HG03095 (cell line): Measurements from ENCODE around the gene HTRA1.

Source experiments
- ATAC-seq: cut with Tn5 transposase; IDR thresholded peaks from one replicate; pipeline ENCODE4 v1.9.1; 2021; ENCODE audit warnings: moderate library complexity; ENCODE audit not compliant: unreplicated experiment

The HTRA1 gene

DNA sequence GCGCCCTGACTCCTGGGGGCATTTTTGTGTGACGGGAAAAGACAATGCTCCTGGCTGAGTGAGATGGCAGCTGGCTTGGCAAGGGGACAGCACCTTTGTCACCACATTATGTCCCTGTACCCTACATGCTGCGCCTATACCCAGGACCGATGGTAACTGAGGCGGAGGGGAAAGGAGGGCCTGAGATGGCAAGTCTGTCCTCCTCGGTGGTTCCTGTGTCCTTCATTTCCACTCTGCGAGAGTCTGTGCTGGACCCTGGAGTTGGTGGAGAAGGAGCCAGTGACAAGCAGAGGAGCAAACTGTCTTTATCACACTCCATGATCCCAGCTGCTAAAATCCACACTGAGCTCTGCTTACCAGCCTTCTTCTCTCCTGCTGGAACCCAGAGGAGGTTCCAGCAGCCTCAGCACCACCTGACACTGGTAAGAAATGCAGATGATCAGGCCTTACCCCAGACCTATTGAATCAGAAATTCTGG lies 6.7 kb upstream of the HTRA1 start, which contains the start of gene ARMS2:
Gene ARMS2 (plus strand): TSS at position 51 of the 478 bp plus-strand sequence. CDS start 75 bp downstream, at position 126.
- ATAC-seq = no peak

GRCh38 chr10:122455376-122456079 lies 5.8 kb upstream of the HTRA1 start:
- no peak for ATAC-seq

DNA sequence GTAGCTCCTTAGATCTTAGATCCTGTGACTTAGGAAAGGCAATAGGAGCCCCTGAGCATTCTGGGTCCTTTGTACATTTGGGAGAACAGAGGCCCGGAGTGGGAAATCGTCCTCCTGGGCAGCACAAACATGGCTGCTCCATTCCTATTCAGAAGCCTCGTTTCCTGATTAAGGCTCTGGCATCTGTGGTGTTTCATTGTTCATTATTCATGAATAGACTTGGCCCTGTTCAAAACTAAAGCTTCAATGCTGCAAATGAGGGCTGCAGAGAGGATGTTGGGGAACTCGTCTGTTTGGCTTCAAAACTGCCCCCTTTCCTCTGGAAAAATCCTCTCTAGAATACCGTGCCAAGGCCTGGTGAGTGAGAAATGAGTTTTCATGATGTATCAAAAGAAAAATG lies 3.4 kb upstream of the HTRA1 start:
- ATAC-seq = no peak

DNA sequence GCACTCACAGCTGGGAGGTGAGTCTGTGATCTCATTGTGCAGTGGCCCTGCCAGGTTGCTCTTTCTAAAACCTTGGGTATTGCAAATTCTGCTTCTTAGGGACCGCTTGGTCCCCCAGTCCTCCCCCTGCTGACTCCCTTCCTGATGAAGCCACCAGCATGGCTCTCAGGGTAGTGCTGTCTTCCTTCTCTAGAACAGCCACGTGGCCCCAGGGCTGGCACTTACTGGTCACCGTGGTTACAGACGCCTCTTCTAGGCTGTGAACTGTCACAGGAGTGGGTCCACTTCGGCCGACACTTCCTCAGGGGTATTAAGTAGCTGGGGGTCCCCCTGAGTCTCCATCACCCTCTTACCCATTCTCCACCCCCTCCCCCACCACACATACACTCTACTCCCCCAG lies 2.7 kb upstream of the HTRA1 start:
- no peak for ATAC-seq

GRCh38 chr10:122459561-122460273 lies 1.6 kb upstream of the HTRA1 start:
- ATAC-seq = no peak

DNA sequence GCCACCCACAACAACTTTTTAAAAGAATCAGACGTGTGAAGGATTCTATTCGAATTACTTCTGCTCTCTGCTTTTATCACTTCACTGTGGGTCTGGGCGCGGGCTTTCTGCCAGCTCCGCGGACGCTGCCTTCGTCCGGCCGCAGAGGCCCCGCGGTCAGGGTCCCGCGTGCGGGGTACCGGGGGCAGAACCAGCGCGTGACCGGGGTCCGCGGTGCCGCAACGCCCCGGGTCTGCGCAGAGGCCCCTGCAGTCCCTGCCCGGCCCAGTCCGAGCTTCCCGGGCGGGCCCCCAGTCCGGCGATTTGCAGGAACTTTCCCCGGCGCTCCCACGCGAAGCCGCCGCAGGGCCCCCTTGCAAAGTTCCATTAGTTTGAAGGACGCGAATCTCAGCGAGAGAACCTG lies 461 bp upstream of the HTRA1 start:
- ATAC-seq = no peak

GRCh38 chr10:122461729-122462532 lies 578 bp downstream of the HTRA1 start:
- no peak for ATAC-seq

DNA sequence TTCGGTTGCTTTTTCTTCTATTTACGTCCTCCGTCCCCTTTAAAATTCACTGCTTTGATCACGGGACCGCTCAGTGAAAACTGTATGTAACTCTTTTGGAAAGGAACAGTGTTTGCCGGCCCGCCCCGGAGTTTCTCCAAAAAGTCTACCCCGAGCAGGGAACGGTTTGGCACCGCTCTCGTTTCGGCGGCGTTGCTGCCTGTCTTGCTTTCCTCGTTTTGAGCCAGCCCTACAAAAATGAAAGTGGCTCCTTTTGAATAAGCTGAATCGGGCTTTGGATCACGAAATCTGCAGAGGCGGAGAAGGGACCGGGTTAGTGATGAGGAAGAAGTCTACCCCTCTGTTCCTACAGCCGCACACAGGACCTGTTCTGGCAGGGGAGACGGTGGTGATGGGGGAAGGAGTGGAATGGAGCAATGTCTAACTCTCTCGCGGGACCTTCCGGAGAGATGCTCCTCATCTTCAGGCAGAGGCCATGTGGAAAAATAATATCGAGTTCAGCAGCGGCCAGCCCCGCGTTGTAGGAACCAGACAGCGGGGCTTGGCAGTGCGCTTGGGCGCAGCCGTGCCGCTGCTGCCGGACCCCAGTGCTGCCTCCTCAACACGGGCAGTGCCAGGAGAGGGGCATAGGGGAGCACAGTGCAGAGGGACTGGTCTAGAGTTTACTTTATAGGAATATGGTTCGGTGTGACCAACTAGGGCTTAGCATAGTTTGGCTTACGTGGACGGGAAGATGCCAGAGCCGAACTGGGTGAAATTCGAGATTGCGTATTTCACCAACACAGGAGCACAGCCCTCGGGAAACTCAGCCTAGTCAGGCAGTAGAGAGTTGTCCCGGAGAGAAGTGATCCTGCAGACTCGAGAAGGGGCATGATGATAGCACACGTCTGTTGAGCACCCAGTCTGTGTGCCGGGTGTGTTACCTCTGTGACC lies 1.4 kb downstream of the HTRA1 start:
- ATAC-seq = no peak

DNA sequence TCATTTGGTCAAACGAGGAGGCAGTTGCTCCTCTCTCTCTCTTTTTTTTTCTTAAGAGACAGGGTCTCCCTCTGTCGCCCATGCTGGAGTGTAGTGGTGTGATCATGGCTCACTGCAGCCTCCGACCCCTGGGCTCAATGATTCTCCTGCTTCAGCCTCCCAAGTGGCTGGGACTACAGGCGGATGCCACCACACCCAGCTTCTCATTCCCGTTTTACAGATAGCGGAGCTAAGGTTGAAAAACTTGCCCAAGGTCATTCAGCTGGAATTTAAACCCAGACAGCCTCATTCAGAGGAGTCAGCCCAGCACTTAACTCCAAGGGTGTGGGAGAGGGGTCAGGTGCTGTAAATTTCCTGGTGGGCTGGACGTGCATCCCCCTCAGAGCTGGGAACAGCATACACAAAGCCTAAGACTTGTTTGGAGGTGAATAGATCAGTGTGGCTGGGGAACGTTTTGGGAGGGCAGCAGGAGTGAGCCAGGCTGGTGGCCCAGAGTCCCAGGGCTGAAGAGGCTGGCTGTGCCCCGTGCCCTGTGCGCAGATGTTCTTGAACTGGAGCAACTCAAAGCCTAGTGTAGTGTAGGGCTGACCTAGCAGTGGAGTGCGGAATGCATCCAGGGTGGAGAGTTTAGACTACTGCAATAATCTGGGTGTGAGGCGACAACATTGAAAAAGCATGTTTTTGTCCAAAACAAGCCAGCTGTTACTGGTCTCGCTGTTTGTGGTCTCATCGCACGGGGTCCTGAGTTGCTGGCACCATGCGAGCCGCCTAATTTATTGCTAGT lies 2.3 kb downstream of the HTRA1 start:
- no peak for ATAC-seq

- no peak for ATAC-seq
Observed at GRCh38 chr10:122464250-122464510, 2.8 kb downstream of the HTRA1 start.

DNA sequence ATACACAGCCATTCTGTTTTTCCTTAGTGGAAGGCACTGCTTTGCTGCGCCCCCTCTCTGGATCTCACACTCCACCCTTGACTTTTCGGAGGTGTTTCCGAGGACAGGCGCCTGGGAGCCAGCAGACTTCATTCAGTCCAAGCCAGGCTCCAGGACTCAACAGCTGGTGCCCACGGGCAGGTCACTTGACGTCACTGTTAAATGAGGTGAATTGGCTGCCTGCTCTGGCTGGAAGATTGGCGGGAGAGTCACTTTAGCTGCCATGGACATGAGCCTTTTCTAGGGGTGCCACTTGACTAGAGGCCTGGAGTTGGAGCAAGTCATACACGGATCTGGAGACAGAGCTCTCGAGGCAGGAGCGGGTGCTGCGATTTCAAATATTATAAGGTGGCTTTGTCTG lies 3.2 kb downstream of the HTRA1 start:
- no peak for ATAC-seq

DNA sequence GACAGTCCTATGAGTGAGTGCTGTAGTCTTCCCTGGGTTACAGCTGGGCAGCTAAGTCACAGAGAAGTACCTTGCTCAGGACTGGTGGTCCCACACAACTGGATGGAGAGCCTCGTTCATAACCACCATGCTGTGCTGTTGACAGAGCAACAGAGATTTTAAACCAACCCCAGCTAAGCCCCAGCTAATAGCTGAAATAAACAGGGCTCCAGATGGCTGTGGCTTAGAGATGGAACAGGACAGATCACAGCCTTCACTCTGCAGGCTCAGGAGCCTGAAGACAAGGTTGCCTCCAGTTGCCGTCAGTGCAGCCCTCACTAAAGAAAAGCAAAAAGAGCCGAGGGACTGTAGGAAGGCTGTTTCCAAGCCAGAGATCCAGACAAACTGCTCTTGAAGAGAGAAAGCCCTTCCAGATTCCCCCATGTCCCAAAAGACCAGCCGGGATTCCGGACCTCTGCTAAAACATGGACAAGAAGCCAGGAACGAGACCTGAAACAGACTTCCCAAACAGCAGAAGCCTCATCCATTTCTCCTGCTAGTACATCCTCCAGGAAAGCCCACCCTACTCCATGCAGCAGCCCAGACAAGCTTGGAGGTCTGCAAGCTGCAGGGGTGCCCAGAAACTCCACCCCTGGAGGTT lies 4.2 kb downstream of the HTRA1 start:
- no peak for ATAC-seq

DNA sequence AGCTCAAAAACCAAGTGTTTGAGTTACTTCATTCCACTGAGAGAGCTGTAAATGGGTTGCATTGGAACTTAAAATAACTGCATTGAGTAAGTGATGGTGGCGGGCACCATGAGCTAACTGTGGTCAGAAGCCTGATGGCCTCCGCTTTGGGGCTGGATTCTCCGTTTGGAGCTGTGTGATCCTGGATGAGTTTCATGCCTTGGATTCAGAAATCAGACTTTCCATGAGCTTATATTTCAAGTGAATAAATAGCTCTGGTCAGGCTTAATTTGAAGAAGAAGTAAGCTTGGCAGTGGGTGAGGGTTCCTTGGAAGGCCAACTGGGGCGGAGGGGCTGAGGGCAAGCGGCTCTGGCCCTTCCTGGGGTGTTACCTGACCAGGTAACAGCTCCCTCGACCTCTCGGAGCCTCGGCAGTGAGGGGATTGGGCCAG lies 5.6 kb downstream of the HTRA1 start:
- ATAC-seq = no peak

DNA sequence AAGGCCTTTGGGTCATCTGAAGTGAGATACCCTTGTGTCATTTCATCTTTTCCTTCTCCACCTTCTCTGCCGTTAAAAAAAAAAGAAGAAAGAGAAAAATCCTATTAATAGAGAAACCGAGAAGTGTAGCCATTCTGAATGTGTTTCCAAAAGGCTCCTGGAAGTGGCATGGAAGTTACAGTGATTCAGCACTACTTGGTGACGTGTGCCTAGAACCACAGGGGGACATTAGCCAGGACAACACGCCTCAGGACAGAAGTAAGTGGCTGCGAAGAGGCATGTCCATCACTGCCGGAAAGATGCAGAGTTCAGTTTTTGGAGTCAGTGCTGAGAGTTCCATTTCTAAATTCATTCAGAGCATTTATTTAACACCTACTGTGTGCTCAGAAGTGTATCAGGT lies 6.3 kb downstream of the HTRA1 start:
- no peak for ATAC-seq

- ATAC-seq = no peak
Observed at GRCh38 chr10:122468307-122468925, 7.1 kb downstream of the HTRA1 start.

- no peak for ATAC-seq
Observed at GRCh38 chr10:122468926-122469781, 7.8 kb downstream of the HTRA1 start.

- no peak for ATAC-seq
Observed at GRCh38 chr10:122469848-122470247, 8.5 kb downstream of the HTRA1 start.

GRCh38 chr10:122471531-122472177 lies 10.3 kb downstream of the HTRA1 start:
- no peak for ATAC-seq
